MM.1S (cell line): Measurements from ENCODE around the gene SPOCK2.

ENCODE experiments used
- DNase-seq: peaks from one replicate; pipeline ENCODE4 v3.0.0-alpha.2; 2015
- H2AFZ ChIP-seq: fragments of 300-600 bp; sonication (generic); 2 replicates; pipeline ENCODE4 v1.6.0; 2016; ENCODE audit warnings: antibody characterized with exemption, low read length
- H3F3A ChIP-seq: fragments of 300-600 bp; sonication (generic); 2 replicates; pipeline ENCODE4 v1.6.1; 2016; ENCODE audit warnings: mild to moderate bottlenecking, antibody characterized with exemption, low read length, moderate library complexity, mixed read lengths; ENCODE audit not compliant: insufficient read depth
- H3K27ac ChIP-seq: fragments of 300-600 bp; sonication (generic); 2 replicates; pipeline ENCODE4 v1.5.1; 2016; ENCODE audit warnings: mild to moderate bottlenecking, low read length
- H3K27me3 ChIP-seq: fragments of 300-600 bp; sonication (generic); replicated peaks from 2 replicates; pipeline ENCODE4 v1.6.0; 2016; ENCODE audit warnings: low read length; ENCODE audit not compliant: insufficient read depth
- H3K36me3 ChIP-seq: fragments of 300-600 bp; sonication (generic); replicated peaks from 2 replicates; pipeline ENCODE4 v1.6.1; 2016; ENCODE audit warnings: mild to moderate bottlenecking, low read length, mixed read lengths; ENCODE audit not compliant: insufficient read depth
- H3K4me1 ChIP-seq: fragments of 300-600 bp; sonication (generic); 2 replicates; pipeline ENCODE4 v1.6.1; 2016; ENCODE audit warnings: low read length, mixed read lengths
- H3K4me2 ChIP-seq: fragments of 300-600 bp; sonication (generic); 2 replicates; pipeline ENCODE4 v1.6.0; 2016; ENCODE audit warnings: low read depth, low read length
- H3K4me3 ChIP-seq: fragments of 300-600 bp; sonication (generic); 2 replicates; pipeline ENCODE4 v1.5.1; 2016; ENCODE audit warnings: low read length, mixed read lengths
- H3K79me2 ChIP-seq: fragments of 300-600 bp; sonication (generic); 2 replicates; pipeline ENCODE4 v1.6.1; 2016; ENCODE audit warnings: mixed run types, low read length, mixed read lengths
- H3K9ac ChIP-seq: fragments of 300-600 bp; sonication (generic); 2 replicates; pipeline ENCODE4 v1.6.1; 2016; ENCODE audit warnings: low read length, mixed read lengths
- H3K9me2 ChIP-seq: fragments of 300-600 bp; sonication (generic); replicated peaks from 2 replicates; pipeline ENCODE4 v1.6.1; 2016; ENCODE audit warnings: mild to moderate bottlenecking, low read length, mixed read lengths; ENCODE audit not compliant: insufficient read depth
- H3K9me3 ChIP-seq: fragments of 300-600 bp; sonication (generic); replicated peaks from 2 replicates; pipeline ENCODE4 v1.6.1; 2016; ENCODE audit warnings: mild to moderate bottlenecking, low read length, mixed read lengths; ENCODE audit not compliant: insufficient read depth
- H4K20me1 ChIP-seq: fragments of 300-600 bp; sonication (generic); 2 replicates; pipeline ENCODE4 v1.6.1; 2016; ENCODE audit warnings: mild to moderate bottlenecking, low read length, moderate library complexity, mixed read lengths; ENCODE audit not compliant: insufficient read depth
- CTCF ChIP-seq: fragments of 300-600 bp; sonication (generic); IDR thresholded peaks from 2 replicates; pipeline ENCODE4 v1.5.1; 2016; ENCODE audit warnings: antibody characterized with exemption, low read length, mixed read lengths
- EZH2 ChIP-seq: fragments of 300-600 bp; sonication (generic); optimal IDR thresholded peaks from 2 replicates; pipeline ENCODE3; 2017; ENCODE audit warnings: low read depth, mild to moderate bottlenecking, antibody characterized with exemption, low read length, mixed read lengths
- EZH2phosphoT487 ChIP-seq: fragments of 300-600 bp; sonication (generic); IDR thresholded peaks from 2 replicates; pipeline ENCODE4 v1.6.1; 2018; ENCODE audit warnings: antibody characterized with exemption, low read length

Gene SPOCK2

GRCh38 chr10:72134785-72135767 lies 46.7 kb upstream of the SPOCK2 start:
- Histone ChIP-seq H3K4me2 (no peak overlapping the region), H4K20me1 (no peaks in the 10 kb centered on the region), H3K27ac (no peak overlapping the region), H3K9me3 (no peaks in the 10 kb centered on the region), H3K9ac (no peak overlapping the region), H3K36me3 (no peaks in the 10 kb centered on the region), H3K4me3 (no peak overlapping the region), H3K79me2 (no peaks in the 10 kb centered on the region), H3K9me2 (no peaks in the 10 kb centered on the region), H3F3A (peaks cover 18% of the 10 kb centered on the region), H3K27me3 (no peaks in the 10 kb centered on the region), H2AFZ (no peak overlapping the region), H3K4me1 (peaks cover 30% of the 10 kb centered on the region)
- no peak for TF ChIP-seq EZH2
- TF ChIP-seq EZH2phosphoT487, result no peak
- no peak for TF ChIP-seq CTCF
- no peak for DNase-seq

GRCh38 chr10:72133517-72133916 lies 45.2 kb upstream of the SPOCK2 start:
- peak; percentile 56 for DNase-seq
- H3K27ac ChIP-seq, result no peak overlapping the region

GRCh38 chr10:72132854-72133253 lies 44.5 kb upstream of the SPOCK2 start:
- peaks cover 30% of the 10 kb centered on the region for H3K4me1 ChIP-seq

More at GRCh38 chr10:72133517-72133916, 45.2 kb upstream of the SPOCK2 start:
- H3K9me2 ChIP-seq, result no peaks in the 10 kb centered on the region
- no peaks in the 10 kb centered on the region for H3K36me3 ChIP-seq
- no peaks in the 10 kb centered on the region for H4K20me1 ChIP-seq
- H3K4me1 ChIP-seq, result peaks cover 30% of the 10 kb centered on the region
- H3F3A ChIP-seq, result peaks cover 18% of the 10 kb centered on the region
- TF ChIP-seq EZH2 (no peak), CTCF (no peak), EZH2phosphoT487 (no peak)
- no peaks in the 10 kb centered on the region for H3K9me3 ChIP-seq
- H3K9ac ChIP-seq, result no peak overlapping the region
- H3K4me2 ChIP-seq, result peak overlapping the region; percentile 76; the same call in 1 of the 2 replicates
- no peak overlapping the region for H3K4me3 ChIP-seq
- no peak overlapping the region for H2AFZ ChIP-seq
- H3K79me2 ChIP-seq, result no peaks in the 10 kb centered on the region
- no peaks in the 10 kb centered on the region for H3K27me3 ChIP-seq

More at GRCh38 chr10:72132854-72133253, 44.5 kb upstream of the SPOCK2 start:
- H3K79me2 ChIP-seq, result no peaks in the 10 kb centered on the region
- no peaks in the 10 kb centered on the region for H3K9me3 ChIP-seq
- no peak overlapping the region; the same call in 1 of the 2 replicates for H3K27ac ChIP-seq
- no peaks in the 10 kb centered on the region for H3K36me3 ChIP-seq
- H3F3A ChIP-seq, result peaks cover 18% of the 10 kb centered on the region
- H3K27me3 ChIP-seq, result no peaks in the 10 kb centered on the region
- H2AFZ ChIP-seq, result no peak overlapping the region
- no peak for TF ChIP-seq CTCF
- TF ChIP-seq EZH2phosphoT487, result no peak
- no peak for TF ChIP-seq EZH2
- peak overlapping the region; percentile 76 for H3K4me2 ChIP-seq
- H4K20me1 ChIP-seq, result no peaks in the 10 kb centered on the region
- no peaks in the 10 kb centered on the region for H3K9me2 ChIP-seq
- H3K9ac ChIP-seq, result no peak overlapping the region
- DNase-seq, result no peak
- H3K4me3 ChIP-seq, result peak overlapping the region; percentile 42; the same call in 1 of the 2 replicates
